SK-N-DZ (cell line): ENCODE results near the gene ARHGAP24.
A peak's percentile ranks its signal among the peaks of the same experiment; 100 is the strongest.
"Not testable (repeated sequence)": the region's sequence is repeated elsewhere in the genome, so short reads cannot be mapped to it uniquely, and the experiment has no call there.

ENCODE experiments used
- DNase-seq: peaks from one replicate; pipeline ENCODE4 v3.0.0-alpha.2; 2015; ENCODE audit warnings: low spot score

ARHGAP24 gene

GRCh38 chr4:85902647-85903046 is 427.7 kb downstream of the ARHGAP24 start:
- DNase-seq: not testable (repeated sequence)

DNA sequence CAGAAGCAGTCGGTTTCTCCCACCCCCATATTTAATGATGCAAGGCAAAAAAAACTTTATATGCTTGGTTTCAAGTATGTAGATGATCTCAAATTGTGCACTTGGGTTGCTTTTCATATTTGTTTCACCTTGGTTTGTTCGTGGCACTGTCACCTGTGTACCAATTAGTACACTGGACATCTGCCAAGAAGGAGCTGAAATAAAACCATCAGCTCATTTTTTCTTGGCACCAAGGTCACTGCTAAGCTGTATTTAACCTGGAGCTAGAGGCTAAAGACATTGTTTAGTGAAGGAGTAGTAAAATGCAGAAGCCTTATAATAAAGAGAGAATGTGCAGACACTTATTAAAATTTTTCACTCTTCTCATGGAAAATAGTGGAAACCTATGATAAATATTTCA is 430.8 kb downstream of the ARHGAP24 start:
- no peak for DNase-seq

DNA sequence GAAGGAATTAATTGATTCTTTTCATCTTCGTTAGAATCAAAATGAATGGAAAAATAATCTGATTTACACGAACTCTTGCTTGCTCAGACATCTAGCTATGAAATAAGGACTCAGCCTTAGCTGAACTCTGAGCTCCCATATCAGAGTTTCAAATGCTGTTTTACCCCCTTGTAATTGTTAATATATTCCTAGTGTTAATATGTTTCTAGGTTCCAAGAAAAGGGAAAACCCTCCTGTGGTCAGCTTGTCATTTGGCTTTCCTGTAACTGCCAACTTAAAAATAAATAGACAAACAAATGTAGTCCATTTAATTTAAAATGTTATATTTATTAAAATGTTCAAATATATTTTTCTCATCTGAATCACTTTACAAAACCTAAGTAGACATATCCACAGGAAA is 432.1 kb downstream of the ARHGAP24 start:
- no peak for DNase-seq

DNA sequence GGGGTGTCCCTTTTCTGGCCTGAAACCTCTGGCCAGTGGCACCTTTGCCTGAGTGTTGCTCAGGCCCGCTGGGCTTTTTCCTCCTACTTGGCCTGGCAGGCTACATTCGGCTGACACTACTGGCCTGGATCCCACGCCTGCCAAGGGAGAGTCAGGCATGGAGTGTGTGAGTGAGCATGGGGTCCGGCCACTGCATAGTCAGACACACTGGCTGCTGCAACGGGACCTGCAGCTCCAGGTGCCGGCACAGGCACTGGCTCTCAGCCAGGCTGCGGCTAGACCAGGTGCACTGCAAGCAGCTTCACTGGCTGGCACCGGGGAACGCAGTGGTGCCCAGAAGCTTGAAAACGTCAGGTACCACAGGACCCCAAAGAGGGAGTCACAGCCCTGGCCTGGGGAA is 434.9 kb downstream of the ARHGAP24 start:
- no peak for DNase-seq

DNA sequence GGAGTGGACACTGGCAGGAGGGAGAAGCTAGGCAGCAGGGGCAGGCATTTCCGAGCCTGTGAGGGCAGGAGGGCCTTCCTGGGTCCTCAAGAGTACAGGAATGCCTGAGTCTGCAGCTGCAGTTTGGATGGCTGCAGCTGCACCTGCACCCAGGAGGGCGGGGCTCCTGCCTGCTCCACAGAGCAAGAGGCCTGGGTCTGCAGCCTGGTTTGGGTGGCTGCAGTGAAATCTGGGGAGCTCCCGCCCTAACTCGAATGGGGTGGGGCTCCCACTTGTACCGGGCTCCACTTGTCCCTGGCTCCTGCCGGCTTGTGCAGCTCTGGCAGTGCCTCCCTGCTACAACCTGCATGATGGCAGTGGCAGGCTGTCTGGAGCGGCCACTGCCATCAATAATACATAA is 436.0 kb downstream of the ARHGAP24 start:
- DNase-seq: no peak

DNA sequence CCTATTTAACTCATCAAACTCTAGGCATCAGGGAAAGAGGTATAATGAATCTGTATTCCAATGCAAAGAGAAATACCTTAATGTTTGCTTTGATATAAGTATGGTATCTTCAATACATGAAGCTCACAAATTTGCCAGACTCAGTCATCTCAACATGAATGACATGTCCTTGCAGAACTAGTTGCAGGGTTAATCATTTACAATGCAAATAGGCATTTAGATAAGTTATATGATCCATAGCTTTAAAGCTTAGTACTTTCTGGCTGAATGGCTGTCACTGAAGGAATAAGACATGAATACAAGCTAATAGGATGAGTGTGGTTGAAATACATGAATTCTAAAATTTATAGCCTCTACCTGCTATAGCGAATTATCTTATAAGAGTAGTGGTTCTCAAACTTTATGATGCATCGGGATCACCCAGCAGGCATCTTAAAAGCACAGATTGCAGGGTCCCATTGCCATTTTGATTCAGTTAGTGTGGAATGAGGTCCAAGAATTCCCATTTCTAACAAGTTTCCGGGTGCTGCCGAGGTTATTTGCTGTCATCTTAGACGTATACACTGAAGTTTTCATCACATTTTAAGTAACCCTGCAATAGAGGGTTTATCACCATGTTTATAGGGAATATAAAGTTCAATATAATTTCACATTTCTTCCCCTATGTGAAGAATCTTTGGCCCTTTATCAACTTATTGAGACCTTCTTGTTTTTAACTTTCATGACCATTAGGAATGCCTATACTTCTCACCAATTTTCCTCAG is 439.2 kb downstream of the ARHGAP24 start:
- DNase-seq: no peak

- not testable (repeated sequence) for DNase-seq
Observed at GRCh38 chr4:85915570-85915969, 440.6 kb downstream of the ARHGAP24 start.

DNA sequence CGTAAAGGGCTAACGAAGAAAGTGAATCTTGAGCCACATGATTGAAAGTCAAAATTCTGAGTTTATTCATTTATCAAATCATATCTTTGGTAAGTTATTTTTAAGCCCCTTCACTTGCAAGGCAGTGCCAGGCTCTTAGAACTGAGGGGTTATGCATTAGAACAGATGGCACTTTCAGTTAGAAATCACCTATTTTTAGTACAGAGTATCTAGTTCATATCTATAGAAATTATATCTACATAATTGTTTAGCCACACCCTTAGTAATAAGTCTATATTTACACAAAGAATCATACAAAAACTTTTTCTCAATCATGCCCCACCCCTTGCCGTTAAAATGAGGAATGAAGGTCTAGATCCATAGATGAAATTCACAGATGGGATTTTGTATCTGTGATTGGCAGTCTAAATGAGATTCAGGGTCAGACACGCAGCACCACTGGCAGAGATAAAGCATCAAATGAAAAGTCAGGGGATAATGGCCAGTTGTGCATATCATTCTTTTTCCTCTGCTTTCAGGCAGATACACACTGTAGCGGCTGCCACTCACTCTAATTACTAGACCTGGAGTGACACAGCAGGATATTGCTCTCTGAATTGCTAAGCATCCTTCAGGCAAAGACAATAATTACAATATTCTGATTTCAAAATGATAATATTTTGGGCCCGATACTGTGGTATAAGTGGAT is 444.4 kb downstream of the ARHGAP24 start:
- DNase-seq: no peak

GRCh38 chr4:85925071-85925470 is 450.1 kb downstream of the ARHGAP24 start:
- DNase-seq: no peak

DNA sequence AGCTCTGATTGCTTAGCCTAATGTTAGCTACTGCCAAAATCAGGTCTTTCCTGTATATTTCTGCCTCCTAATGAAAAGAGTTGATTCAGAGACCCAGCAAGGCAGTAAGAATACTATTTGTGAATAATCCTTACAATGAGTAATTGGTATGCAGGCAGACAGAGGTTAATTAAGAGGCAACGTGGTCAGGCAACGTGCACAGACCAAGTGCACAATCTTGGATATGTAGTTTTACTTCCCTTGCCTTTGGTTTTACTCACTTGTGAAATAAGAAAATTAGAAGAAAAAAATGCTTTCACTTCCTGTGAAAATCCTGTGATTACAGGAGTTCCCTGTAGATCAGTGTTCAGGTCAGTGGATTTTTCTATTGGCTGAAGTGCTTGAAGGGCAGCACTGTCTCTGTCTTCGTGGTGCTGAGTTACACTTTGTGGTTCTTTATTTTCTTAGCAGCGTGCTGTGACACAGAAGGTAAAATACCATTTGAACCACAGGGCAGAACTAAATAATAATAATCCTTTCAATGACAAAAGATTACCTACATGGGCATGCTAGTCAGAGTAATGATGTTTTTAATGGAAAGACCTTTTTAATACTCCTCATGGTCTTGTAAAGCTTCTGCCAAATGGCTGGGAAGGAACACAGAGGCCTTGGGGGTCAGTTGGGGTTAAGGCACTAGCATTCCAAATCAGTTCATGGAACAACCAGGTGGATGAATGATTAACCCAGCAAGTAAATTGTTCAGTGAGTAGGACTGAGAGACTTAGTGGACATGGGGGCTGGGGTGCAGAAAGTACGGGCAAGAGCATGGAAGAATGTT is 454.0 kb downstream of the ARHGAP24 start:
- DNase-seq: no peak

DNA sequence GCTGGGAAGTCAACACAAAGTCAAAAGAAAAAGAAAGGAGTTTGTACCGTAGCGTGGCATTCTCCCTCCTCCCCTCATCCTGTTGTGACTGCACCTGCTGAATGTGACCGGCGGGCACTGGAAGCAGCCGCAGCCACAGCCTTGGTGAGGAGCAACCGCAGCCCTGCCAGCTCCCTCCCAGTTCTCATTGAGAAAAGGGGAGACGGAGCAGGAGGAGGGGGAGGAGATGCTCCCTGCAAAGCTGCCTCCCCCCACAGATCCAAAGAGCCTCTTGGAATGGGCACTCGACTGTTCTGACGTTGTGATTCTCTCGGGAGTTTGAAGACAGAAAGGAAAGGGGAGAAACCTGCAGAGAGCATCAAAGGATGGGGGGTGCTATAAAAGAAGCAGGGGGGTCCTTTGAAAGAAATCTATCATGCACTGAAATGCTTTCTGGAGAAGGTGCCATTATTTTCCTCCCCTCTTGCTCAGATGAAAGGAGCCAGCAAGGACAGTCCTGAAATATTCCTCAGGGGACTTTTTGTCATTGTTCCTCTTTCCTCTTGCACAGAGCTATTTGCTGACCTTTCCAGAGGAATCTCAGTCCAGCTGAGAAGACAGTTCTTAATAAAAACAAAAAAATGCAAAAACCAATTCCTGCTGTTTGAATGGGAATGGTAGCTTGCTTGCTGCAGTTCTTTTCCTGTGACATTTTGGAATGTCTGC is 455.2 kb downstream of the ARHGAP24 start:
- no peak for DNase-seq

DNA sequence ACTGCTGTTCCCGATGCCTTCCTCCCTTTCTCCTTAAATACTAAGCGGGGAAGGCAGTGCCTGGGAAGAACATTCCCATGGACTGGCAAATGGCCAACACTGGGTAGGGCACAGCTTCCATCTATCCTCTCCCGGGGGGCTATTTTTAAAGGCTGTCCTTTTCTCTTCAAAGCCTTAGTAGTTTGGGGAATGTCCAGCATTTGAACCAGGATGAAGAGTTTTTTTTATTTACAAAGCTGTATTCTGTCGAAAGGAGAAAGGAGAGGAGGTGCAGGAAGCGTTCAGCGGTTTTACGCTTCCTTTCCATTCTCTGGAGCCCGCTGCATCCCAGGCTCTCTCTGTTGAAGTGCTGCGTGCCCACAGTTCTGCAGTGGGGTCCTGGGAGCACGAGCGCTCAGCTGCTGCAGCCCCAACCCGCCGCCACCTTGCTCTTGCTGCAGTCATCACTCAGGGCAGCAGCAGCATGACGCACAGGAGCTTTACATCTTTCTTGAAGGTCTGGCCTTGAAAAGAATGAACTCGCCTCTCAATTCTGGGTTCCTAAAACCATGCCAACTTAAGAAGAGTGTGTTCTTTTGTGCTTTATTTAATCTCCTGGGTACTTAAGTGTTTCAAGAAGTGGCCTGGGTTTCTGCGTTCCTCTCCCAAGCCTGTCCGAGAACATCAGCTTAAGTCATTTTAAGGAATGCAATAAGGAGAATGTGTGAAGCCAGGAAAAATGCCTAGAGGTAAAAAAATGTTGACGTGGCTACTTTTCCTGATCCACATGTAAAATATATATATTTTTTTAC is 457.7 kb downstream of the ARHGAP24 start:
- DNase-seq: no peak

DNA sequence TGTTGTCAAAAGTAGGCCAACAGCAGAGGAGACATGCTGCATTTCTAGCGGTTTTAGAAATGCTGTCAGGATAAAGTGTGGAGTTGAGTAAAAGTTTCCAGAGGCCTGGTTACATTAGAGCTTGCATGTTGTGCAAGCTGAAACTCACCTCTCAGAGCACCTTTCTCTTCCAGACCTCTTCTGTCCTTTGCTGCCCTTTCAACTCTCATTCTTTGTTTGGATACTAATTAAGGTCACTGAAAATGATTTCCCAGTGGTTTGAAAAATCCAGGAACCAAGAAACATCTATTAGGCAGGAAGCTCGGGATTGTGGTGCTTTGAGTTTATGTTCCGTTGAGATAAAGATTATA is 458.3 kb downstream of the ARHGAP24 start:
- DNase-seq: no peak

DNA sequence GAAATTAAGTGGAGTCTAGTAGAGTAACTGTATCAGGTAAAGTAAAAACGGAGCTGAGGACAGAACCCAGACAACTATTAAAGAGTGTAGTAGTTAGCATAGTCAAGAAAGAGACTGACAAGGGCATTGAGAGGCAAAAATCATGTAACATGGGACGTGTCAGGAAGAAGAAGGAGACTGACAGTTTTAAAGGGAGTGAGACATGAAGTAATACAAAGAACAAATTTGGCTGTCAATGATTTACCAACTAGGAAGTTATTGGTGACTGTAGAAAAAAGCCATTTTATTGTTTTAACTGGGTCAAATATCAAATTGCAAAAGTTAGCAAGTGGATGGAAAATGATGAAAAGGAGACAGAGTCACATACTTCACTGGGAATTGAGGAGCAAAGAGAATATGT is 462.6 kb downstream of the ARHGAP24 start:
- DNase-seq: no peak

GRCh38 chr4:85938062-85938461 is 463.1 kb downstream of the ARHGAP24 start:
- DNase-seq: no peak

GRCh38 chr4:85938902-85939301 is 464.0 kb downstream of the ARHGAP24 start:
- DNase-seq: no peak

GRCh38 chr4:85939595-85939994 is 464.6 kb downstream of the ARHGAP24 start:
- no peak for DNase-seq

DNA sequence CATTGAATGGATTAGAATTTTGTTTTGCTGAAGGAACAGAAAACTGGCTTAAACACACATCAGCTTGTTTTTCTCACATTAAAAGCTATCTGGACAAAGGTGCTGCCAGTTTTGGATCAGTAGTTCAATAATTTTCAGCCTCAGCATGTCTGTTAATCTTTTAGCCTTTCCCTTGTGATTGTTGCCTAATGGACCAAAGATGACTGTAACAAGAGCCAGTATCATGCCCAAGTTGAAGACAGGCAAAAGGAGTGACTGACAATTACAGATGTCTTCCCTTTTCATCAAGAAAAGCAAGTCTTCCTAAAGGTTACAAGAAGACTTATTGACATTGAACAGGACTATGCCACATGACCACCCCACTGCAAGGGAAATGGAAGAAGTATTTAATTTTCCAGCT is 465.2 kb downstream of the ARHGAP24 start:
- DNase-seq: peak; percentile 6

- no peak for DNase-seq
Observed at GRCh38 chr4:85942107-85942506, 467.2 kb downstream of the ARHGAP24 start.

- DNase-seq: no peak
Observed at GRCh38 chr4:85946821-85947220, 471.9 kb downstream of the ARHGAP24 start.

DNA sequence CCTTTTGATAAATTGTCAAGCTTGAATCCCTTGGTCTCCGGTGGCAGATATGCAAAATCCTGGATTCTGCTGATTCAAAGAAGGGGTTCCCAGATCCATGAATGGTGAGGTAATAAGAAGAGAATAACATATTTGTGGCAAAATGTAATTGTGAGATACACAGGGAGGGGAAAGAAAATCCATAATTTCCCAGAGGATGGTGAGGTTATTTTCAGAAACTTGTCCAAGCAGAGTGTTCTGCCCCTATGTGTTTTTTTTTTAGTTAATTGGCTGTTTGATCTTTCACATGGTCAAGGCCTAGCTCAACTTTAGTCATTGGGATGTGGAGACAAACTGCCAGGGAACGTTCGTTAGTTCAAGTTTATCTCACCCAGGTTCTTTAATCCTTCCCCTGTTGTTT is 476.1 kb downstream of the ARHGAP24 start:
- DNase-seq: no peak
